Common myeloid progenitor, CD34-positive (primary cell): Measurements from ENCODE around the gene METTL2B.
"Not testable (repeated sequence)": the region's sequence is repeated elsewhere in the genome, so short reads cannot be mapped to it uniquely, and the experiment has no call there.

Source experiments
- CTCF ChIA-PET: fragments of 350-600 bp; sonication (Branson Sonifier 250); formaldehyde crosslinking; loops from one replicate; lab custom pipeline; 2021; ENCODE audit warnings: antibody characterized with exemption; lab: Charles Lee
- POLR2A ChIA-PET: fragments of 350-600 bp; sonication (Branson Sonifier 250); formaldehyde crosslinking; loops from one replicate; lab custom pipeline; 2021; ENCODE audit warnings: antibody characterized with exemption; lab: Charles Lee
- DNase-seq, 3 donors: peaks; one replicate each; pipeline versions ENCODE4 v3.0.0 to v3.0.0-alpha.2; 2013
- H3K27ac ChIP-seq, 2 experiments: 1 replicate in 1 of 2; 2 replicates in 1 of 2; pipeline ENCODE4 v1.7.0; 2013; ENCODE audit warnings: inconsistent platforms in 2 of 2, low read length in 2 of 2, mild to moderate bottlenecking in 2 of 2, low read depth in 1 of 2, moderate library complexity in 1 of 2; ENCODE audit not compliant: severe bottlenecking in 2 of 2, insufficient read depth in 1 of 2, poor library complexity in 1 of 2
- H3K27me3 ChIP-seq, 5 experiments: replicated peaks in 2 of 5; 1 replicate in 3 of 5; 2 replicates in 2 of 5; pipeline versions ENCODE4 v1.6.1 to v1.7.0; 2013; ENCODE audit warnings: low read length in 4 of 5, mild to moderate bottlenecking in 2 of 5, moderate library complexity in 2 of 5, inconsistent platforms in 1 of 5; ENCODE audit not compliant: insufficient read depth in 5 of 5, control insufficient read depth in 4 of 5
- H3K36me3 ChIP-seq, 4 experiments: 1 replicate in 2 of 4; 2 replicates in 2 of 4; pipeline versions ENCODE4 v1.6.1 to v1.7.0; 2013; ENCODE audit warnings: low read length in 3 of 4, control low read depth in 1 of 4, mild to moderate bottlenecking in 1 of 4; ENCODE audit not compliant: control insufficient read depth in 4 of 4, insufficient read depth in 4 of 4
- H3K4me1 ChIP-seq, 4 experiments: 1 replicate in 3 of 4; 2 replicates in 1 of 4; pipeline versions ENCODE4 v1.6.1 to v1.7.1; 2013; ENCODE audit warnings: low read length in 3 of 4, mild to moderate bottlenecking in 3 of 4, control low read depth in 1 of 4, inconsistent platforms in 1 of 4, moderate library complexity in 1 of 4; ENCODE audit not compliant: control insufficient read depth in 4 of 4, insufficient read depth in 4 of 4; ENCODE audit errors: control extremely low read depth in 1 of 4
- H3K4me3 ChIP-seq, 7 experiments: 1 replicate in 4 of 7; 2 replicates in 3 of 7; pipeline versions ENCODE4 v1.5.1 to v1.7.0; 2013; ENCODE audit warnings: mild to moderate bottlenecking in 7 of 7, low read length in 6 of 7, moderate library complexity in 6 of 7, inconsistent platforms in 2 of 7, low read depth in 2 of 7, control low read depth in 1 of 7; ENCODE audit not compliant: insufficient read depth in 4 of 7, control insufficient read depth in 1 of 7; ENCODE audit errors: extremely low read depth in 1 of 7
- H3K9me3 ChIP-seq, 5 experiments: 1 replicate in 4 of 5; 2 replicates in 1 of 5; pipeline versions ENCODE4 v1.6.1 to v1.7.1; 2013; ENCODE audit warnings: low read length in 4 of 5, mild to moderate bottlenecking in 2 of 5, inconsistent platforms in 1 of 5, low read depth in 1 of 5, moderate library complexity in 1 of 5; ENCODE audit not compliant: control insufficient read depth in 4 of 5, insufficient read depth in 2 of 5; ENCODE audit errors: control extremely low read depth in 1 of 5
- WGBS: methylation state at CpG from one replicate; pipeline ENCODE4 v1.1.5; 2013; ENCODE audit not compliant: insufficient coverage; 5-methylcytosine and 5-hydroxymethylcytosine counted together

METTL2B gene

DNA sequence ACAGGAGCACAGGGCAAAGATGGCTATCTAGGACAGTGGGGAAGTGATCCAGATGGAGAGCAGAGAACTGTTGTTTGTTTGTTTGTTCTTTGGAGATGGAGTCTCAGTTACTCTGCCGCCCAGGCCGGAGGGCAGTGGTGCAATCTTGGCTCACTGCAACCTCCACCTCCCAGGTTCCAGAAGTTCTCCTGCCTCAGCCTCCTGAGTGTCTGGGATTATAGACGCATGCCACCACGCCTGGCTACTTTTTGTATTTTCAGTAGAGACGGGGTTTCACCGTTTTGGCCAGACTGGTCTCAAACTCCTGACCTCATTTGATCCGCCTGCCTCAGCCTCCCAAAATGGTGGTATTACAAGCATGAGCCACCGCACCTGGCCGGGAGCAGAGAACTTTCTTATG is 20.9 kb downstream of the METTL2B start:
- 96% methylated on average over 9 of the region's 9 CpGs for WGBS
- H3K27ac ChIP-seq, result no peak overlapping the region
- no peak overlapping the region for H3K4me3 ChIP-seq
- ChIA-PET CTCF (no interaction called here), POLR2A (no interaction called here)
- peaks cover 13 to 41% (median 21%) of the 10 kb centered on the region in 4 experiments for H3K36me3 ChIP-seq
- no peaks in the 10 kb centered on the region for H3K9me3 ChIP-seq
- H3K27me3 ChIP-seq, result no peaks in the 10 kb centered on the region
- DNase-seq, result no peak
- no peaks in the 10 kb centered on the region for H3K4me1 ChIP-seq

DNA sequence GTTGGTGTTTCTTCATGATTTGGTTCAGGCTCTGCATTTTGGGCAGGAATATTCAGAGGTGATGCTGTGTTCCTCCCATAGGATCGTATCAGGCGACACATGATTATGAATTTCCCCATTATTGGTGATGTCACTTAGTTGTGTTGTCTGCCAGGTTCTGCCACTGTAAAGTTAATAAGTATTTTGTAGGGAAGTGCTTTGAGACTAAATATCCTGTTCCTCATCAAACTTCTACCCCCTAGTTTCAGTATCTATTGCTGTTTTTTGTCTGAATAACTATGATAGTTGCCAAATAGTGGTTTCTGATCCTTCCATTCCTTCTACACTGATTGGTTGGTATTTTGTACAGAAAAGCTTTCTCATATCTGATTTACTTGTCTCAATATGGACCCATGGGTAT is 28.9 kb downstream of the METTL2B start:
- H3K36me3 ChIP-seq, result peaks cover 0 to 11% (median 9%) of the 10 kb centered on the region in 4 experiments
- no CpG with 5 or more reads among the region's 2 CpGs for WGBS
- H3K27me3 ChIP-seq, H3K4me1 ChIP-seq, H3K27ac ChIP-seq, CTCF ChIA-PET, H3K9me3 ChIP-seq, DNase-seq, POLR2A ChIA-PET, H3K4me3 ChIP-seq: not testable (repeated sequence)

DNA sequence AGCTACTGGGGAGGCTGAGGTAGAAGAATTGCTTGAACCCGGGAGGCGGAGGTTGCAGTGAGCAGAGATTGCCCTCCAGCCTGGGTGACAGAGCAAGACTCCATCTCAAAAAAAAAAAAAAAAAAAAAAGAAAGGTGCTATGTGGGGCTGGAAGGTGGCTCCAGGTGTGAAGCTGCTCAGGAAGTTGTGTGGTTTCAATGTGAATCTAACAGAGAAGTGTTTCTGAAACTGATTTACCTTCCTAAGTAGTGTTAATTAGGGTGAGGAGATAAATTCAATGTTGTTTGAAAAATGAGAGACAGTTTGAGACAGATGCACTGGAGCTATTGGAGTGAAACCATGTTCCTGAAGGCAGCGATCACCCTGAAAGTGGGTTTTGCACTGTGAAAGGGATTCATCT is 30.3 kb downstream of the METTL2B start:
- CTCF ChIA-PET, H3K27me3 ChIP-seq, H3K9me3 ChIP-seq, DNase-seq, POLR2A ChIA-PET, H3K4me3 ChIP-seq, H3K4me1 ChIP-seq, H3K36me3 ChIP-seq, H3K27ac ChIP-seq: not testable (repeated sequence)
- 86% methylated on average over 1 of the region's 3 CpGs for WGBS

DNA sequence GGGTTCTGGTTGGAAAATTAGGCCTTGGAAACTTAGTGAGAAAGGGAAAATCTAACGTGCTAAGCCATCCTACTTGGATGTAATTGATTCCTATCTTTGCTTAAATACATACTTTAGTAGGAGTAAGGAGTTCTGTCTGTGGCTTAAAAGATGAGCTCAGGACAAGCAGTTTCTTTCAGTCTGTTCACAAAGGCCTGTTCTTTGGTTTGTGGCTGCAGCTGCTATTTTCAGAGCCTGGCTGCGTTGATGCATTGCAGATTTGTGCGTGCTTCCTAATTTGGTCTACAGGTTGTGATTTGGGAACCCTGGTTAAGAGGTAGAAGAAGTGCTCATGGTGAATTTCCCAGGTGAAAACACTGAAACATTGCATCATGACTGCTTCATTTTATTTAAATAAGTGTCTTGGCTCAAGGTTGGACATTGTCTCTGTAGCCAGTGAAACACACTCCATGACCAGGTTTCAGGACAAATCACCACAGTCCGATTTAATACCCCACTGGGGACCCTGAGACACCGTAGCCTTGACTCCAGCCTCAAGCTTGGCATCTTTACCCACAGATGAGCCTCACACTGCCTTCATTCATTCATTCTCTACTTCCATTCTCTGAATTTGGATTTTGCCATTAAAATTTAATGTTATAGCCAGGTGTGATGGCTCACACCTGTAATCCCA is 30.9 kb downstream of the METTL2B start:
- WGBS, result 100% methylated on average over 1 of the region's 5 CpGs
- DNase-seq, H3K36me3 ChIP-seq, H3K27ac ChIP-seq, H3K9me3 ChIP-seq, H3K27me3 ChIP-seq, POLR2A ChIA-PET, H3K4me3 ChIP-seq, CTCF ChIA-PET, H3K4me1 ChIP-seq: not testable (repeated sequence)

DNA sequence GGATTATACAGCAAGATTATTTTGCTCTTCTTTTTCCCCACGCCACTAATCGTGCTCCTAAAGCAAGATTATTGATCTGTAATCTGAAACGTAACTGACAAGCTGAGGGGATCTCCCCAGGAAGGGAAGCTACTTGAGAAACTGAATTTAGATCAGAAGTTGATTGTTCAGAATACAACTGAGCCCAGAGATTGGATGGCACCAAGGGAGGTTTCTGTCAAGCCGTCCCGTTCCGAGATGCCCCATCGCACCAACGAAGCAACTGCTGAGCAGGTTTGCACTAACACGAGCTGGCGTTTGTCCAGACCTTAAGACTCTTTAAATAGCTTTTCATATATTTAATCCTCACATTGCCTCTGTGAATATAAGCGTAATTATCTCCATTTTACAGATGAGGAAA is 35.1 kb downstream of the METTL2B start:
- H3K4me1 ChIP-seq, H3K9me3 ChIP-seq, H3K27me3 ChIP-seq, H3K4me3 ChIP-seq, H3K27ac ChIP-seq, DNase-seq, CTCF ChIA-PET, POLR2A ChIA-PET, H3K36me3 ChIP-seq: not testable (repeated sequence)
- 90% methylated on average over 10 of the region's 11 CpGs for WGBS

DNA sequence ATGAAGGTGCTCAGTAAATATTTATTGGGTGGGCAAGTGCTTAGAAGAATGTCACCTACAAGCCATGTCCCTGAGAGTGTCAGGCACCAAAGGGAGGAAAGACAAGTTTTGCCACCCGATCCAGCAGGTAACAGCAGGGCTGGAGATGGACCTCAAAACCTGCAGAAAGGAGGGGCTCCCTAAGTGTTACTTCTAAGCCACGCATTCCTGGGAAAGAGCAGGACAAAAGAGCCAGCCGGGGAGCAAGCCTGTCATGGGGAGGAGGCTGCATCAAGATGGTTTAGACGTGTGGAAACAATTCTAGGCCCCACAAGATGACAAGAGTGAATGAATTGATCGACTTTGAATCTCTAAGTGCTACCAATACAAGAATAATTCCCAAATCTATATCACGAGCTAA is 38.7 kb downstream of the METTL2B start:
- H3K9me3 ChIP-seq, DNase-seq, H3K36me3 ChIP-seq, H3K27me3 ChIP-seq, H3K27ac ChIP-seq, H3K4me1 ChIP-seq, CTCF ChIA-PET, H3K4me3 ChIP-seq, POLR2A ChIA-PET: not testable (repeated sequence)
- 77% methylated on average over 5 of the region's 6 CpGs for WGBS

DNA sequence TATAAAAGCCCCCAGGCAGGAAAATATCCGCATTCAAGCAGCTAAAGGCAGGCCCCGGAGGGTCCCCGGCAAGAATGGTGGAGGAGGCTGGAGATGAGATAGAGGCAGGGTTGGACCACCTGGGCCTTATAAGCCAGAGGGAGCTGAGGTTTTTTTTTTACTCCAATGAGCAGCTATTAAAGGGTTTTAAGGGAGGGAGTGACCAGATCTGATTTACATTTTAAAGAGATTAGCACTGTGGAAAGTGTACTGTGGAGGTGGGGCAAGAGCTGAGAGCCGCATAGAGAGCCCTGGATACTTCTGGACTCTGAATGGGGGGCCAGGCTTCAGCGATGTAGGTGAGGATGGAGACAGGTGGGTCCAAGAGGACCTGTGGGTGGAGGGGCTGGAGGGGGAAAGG is 40.5 kb downstream of the METTL2B start:
- DNase-seq, H3K27me3 ChIP-seq, H3K4me1 ChIP-seq, H3K4me3 ChIP-seq, H3K9me3 ChIP-seq, POLR2A ChIA-PET, H3K36me3 ChIP-seq, CTCF ChIA-PET, H3K27ac ChIP-seq: not testable (repeated sequence)
- WGBS, result 100% methylated on average over 1 of the region's 5 CpGs
